OCI-LY7 (cell line): ENCODE data around the gene SATL1.
"Not testable (repeated sequence)": the region's sequence is repeated elsewhere in the genome, so short reads cannot be mapped to it uniquely, and the experiment has no call there.

Experiments
- EZH2phosphoT487 ChIP-seq: fragments of 200-600 bp; sonication (generic); IDR thresholded peaks from 2 replicates; pipeline ENCODE4 v1.6.1; 2018; ENCODE audit warnings: low read depth, borderline replicate concordance, mild to moderate bottlenecking, mixed run types, antibody characterized with exemption, low read length, moderate library complexity, mixed read lengths
- TF ChIP-seq, protein P1 (sequence below): fragments of 200-600 bp; sonication (generic); conservative IDR thresholded peaks from 2 replicates; pipeline ENCODE4 v1.5.1; 2014; ENCODE audit warnings: mild to moderate bottlenecking, antibody characterized with exemption, low read length, moderate library complexity, mixed read lengths

DNA sequence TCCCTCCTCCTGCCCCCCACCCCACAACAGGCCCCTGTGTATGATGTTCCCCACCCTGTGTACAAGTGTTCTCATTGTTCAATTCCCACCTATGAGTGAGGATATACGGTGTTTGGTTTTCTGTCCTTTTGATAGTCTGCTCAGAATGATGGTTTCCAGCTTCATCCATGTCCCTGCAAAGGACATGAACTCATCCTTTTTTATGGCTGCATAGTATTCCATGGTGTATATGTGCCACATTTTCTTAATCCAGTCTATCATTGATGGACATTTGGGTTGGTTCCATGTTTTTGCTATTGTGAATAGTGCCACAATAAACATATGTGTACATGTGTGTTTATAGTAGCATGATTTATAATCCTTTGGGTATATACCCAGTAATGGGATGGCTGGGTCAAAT is 166.3 kb downstream of the SATL1 start:
- TF ChIP-seq, protein P1, sequence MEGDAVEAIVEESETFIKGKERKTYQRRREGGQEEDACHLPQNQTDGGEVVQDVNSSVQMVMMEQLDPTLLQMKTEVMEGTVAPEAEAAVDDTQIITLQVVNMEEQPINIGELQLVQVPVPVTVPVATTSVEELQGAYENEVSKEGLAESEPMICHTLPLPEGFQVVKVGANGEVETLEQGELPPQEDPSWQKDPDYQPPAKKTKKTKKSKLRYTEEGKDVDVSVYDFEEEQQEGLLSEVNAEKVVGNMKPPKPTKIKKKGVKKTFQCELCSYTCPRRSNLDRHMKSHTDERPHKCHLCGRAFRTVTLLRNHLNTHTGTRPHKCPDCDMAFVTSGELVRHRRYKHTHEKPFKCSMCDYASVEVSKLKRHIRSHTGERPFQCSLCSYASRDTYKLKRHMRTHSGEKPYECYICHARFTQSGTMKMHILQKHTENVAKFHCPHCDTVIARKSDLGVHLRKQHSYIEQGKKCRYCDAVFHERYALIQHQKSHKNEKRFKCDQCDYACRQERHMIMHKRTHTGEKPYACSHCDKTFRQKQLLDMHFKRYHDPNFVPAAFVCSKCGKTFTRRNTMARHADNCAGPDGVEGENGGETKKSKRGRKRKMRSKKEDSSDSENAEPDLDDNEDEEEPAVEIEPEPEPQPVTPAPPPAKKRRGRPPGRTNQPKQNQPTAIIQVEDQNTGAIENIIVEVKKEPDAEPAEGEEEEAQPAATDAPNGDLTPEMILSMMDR = not testable (repeated sequence)
- TF ChIP-seq EZH2phosphoT487 = not testable (repeated sequence)
